GOT3 (cell line): ENCODE results near the gene CAPZA1.

Source experiments
- DNase-seq: peaks from one replicate; lab custom pipeline; 2025; ENCODE audit warnings: mixed read lengths; lab: John Stamatoyannopoulos, UW

Gene CAPZA1

DNA sequence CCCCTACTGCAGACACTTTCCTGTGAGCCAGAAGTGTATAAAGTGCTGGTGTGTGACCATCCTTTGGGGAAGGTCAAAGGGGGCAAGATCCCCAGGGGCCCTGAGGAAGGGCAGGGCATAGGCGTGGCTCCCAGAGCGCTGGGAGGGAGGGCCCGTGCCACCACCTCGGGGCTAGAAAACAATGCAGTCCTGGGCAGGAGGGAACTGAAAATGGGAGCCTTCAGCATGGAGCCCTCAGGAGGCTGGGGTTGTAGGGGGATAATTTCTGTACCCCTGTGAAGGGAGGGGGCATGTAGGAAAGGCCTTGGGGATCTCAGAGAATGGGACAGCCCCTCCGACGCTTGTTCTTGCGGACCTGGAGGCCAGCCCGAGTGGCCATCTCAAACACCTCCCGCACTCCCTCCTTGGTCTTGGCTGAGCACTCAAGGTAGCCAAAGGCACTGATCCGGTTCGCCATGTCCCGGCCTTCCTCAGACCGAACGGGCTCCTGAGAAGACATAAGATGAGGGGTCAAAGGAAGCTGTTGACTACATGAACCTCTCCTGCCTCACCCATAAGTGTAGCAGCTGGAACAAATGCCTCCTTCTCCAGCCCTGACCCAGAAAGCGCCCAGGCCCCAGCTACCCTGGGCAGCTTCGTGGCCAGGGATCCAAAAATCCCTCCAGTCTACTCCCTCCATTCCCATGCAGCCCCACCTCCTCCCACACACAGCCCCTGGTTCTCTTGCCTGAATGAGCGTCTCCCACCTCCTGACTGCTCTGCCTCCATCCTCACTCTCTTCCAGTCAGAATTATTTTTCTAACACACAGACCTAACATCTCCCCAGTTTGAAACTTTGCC is 81.8 kb downstream of the CAPZA1 start:
- DNase-seq: no peak

DNA sequence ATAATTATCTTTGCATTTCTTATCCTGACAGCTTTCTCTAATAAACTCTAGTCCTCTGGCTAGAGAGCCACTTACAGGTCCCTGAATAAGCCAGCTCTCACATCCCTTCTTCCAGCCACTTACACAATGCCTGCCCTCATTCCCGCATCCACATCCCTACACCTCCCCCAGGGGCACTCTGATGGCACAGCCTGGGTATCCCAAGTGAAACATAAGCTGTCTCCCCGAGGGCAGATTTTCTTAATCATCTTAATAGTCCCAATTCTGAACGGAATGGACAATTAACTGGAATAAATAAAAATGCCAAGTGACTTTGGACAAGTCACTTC is 82.4 kb downstream of the CAPZA1 start:
- DNase-seq: no peak

GRCh38 chr1:112702420-112703261 is 83.0 kb downstream of the CAPZA1 start:
- no peak for DNase-seq

DNA sequence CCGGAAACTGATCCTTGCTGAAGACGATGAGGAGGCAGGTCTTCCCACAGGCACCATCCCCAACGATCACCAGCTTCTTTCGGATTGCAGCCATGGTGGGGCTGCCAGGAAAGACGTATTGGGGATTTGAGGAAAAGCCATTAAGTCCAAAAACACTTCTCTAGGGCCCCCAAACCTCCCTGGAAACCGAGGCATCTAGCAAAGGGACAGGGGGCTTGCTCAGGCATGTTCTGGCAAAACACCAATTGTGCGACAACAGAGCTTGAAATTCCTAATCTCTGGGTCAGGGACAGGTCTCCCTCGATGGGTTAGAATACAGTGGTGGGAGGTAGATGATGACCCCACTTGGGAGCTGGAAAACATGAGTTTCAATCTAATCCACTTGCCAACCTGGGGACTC is 84.1 kb downstream of the CAPZA1 start:
- DNase-seq: no peak

- no peak for DNase-seq
Measured at GRCh38 chr1:112704391-112704933, 84.8 kb downstream of the CAPZA1 start.

GRCh38 chr1:112704934-112705627 is 85.4 kb downstream of the CAPZA1 start:
- DNase-seq: peak; percentile 28

- DNase-seq: no peak
Measured at GRCh38 chr1:112706505-112707220, 87.0 kb downstream of the CAPZA1 start, which contains the start of gene RHOC. RHOC (minus strand) TSS chr1:112707127; CDS start chr1:112703799, 3,328 bp downstream.

GRCh38 chr1:112707221-112708001 is 87.8 kb downstream of the CAPZA1 start:
- peak; percentile 56 for DNase-seq

GRCh38 chr1:112708002-112708448 is 88.4 kb downstream of the CAPZA1 start:
- DNase-seq: no peak

DNA sequence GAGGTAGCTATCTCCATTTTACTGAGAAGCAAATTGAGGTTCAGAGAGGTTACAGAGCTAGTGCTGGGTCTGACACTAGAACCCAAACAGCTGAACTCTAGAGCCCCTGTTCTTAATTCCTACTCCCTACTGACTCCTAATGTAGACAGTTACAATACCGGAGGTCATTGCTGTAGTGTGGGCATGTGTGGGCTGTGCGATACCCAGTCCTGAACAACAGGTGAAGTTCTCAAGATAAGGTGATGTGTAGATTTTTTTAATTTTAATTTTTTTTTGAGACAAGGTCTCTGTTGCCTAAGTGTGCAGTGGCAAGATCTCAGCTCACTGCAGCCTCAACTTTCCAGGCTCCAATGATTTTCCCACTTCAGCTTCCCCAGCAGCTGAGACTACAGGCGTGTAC is 88.9 kb downstream of the CAPZA1 start:
- no peak for DNase-seq

DNA sequence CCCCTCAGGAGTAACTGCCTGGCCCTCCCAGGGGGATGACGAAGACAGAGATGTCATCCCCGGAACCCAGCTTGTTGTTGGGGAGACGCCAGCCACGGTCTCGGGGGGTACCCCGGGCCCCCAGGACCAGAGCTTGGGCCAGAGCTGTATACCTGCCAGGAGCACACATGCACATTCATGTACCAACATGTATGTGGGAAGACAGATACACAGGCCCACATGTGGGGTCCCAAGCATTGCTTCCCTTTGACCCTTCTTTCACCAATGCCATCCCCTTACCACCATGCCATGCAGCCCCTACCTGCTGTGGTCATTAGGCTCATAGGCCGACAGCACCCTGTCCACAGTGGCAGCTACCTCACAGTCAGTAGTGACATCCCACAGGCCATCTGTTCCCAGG is 90.5 kb downstream of the CAPZA1 start:
- no peak for DNase-seq

DNA sequence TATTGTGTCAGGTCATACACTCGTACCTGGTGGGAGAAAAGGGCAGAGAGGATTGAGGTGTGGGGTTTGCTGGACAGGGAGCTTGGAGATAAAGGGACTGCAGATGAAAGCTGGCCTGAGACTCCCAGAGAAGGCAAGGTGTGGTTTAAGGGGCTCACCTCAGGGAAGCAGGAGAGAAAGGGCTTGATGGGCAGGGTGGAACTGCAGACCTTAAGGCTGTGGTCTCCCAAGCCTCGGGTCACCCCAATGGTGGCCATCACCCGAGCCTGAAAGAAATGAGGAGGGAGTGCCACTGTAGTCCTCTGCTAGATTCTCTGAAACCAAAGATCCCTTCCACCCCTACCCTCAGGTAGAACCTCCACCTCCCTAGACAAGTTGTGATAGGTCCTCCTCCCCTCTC is 91.0 kb downstream of the CAPZA1 start:
- no peak for DNase-seq

DNA sequence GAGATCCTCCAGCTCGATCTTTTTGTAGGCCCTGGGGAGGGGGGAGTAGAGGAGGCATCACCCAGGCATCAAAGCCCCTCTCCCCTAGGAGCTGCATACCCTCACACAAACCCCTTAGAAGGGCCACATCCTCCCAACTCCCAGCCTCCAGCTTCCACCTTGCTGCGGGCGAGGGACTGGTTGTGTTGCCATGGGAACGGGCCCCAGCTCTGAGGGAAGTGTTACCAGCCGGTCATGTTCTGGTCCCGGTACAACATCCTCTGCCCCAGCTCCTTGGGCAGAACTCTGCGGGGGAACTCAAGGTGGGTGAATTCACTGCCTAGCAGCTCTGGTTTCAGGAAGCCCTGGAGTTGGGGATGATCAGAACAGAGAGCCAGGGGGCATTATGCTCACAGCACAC is 91.4 kb downstream of the CAPZA1 start:
- no peak for DNase-seq

DNA sequence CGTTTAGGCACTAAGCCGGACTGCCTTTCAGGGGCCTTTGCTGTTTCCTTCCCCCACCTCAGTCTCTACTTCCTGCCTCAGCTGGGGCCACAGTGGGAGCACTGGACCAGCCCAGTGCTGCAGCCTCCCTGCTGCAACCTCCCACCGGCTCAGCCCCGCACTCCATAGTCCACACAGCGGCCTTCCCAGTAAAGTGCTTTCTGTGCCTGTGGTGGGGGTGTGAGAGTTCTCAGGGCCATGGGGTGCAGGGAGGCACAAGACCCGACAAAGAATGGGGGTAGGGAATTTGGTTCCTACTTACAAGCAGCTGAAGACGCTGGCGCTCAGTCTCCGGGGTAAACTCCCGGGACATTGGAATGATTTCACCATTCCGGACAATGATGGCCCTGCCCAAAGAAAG is 92.0 kb downstream of the CAPZA1 start:
- DNase-seq: no peak

GRCh38 chr1:112712191-112712590 is 92.6 kb downstream of the CAPZA1 start:
- no peak for DNase-seq

GRCh38 chr1:112712701-112713128 is 93.1 kb downstream of the CAPZA1 start:
- DNase-seq: no peak

GRCh38 chr1:112713466-112714312 is 94.1 kb downstream of the CAPZA1 start:
- DNase-seq: no peak

GRCh38 chr1:112714313-112715263 is 95.0 kb downstream of the CAPZA1 start:
- DNase-seq: no peak
